ENCODE data around the gene ARHGEF38.
A peak's percentile ranks its signal among the peaks of the same experiment; 100 is the strongest.
"Not testable (repeated sequence)": the region's sequence is repeated elsewhere in the genome, so short reads cannot be mapped to it uniquely, and the experiment has no call there.

ARHGEF38 gene

DNA sequence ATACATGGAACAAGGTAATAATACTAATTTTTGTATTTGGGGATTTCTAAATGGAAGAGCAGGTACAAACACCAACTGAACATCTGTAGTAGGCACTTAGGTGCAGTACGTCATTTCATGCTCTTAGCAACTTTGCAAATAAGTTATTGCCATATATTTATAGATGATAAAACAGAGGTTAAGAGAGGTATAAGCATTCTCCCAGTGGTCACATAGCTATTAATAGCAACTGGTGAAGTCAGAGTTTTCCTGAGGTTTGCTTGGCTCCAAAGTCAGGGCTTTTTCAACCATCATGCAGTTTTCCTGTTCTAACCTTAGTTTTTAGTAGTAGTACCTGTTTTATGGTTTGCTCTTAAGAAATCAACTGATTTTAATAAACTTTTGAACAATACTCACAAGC, 10.9 kb downstream of the ARHGEF38 start:
- DNase-seq, result no peak

DNA sequence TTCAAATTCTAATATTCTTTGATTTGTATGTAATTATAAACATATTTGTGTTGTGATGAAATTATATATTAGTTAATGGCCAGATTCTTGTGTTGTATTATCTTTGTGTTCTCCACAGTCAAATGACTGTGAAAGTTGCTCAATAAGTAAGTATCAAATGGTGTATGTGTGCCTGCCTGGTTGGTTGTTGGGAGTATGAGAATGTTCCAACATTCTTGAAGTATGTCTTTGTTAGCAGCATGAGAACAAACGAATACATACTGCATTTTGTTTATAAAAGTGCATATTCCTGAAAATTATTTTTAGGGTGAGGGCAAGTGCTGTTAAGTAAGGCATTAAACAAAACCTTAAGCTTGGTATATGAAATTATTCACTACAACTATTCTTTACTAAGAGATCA, 16.2 kb downstream of the ARHGEF38 start:
- DNase-seq, result no peak

DNA sequence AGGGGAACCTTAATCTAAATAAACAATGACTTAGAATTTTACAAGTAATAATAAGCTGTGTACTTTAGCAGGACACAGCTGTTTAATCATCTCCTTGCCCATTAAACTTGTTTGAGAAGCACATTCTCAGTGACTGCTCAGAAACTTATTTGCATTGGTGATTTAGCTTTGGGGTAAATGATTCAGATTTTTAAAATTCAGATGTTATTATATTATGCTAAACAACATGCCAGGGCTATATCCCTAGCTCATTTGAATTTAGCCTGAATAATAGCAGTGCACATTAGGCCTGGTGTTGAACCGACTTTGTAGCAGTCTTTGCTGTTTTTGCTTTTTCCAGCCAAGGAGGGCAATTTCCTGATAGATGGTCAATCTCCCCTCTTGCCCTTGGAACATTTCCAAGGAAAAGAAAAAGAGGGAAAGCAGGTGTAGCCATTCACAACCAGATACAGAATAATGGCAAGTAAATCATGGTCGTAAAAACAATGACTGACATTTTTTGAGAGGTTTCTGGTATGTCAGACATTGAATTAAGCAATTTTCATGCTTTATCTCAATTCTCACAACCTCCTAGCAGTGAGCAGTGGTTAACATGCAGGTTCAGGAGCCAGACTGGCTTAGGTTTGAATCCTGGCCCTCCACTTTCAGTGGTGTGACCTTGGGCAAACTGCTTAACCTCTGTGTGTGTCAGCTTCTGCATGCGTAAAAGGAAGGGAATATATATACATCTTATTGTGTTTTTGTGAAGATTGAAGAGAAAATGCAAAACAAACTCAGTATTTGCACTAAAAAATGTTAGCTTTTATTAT, 16.8 kb downstream of the ARHGEF38 start:
- peak; percentile 79 for DNase-seq

DNA sequence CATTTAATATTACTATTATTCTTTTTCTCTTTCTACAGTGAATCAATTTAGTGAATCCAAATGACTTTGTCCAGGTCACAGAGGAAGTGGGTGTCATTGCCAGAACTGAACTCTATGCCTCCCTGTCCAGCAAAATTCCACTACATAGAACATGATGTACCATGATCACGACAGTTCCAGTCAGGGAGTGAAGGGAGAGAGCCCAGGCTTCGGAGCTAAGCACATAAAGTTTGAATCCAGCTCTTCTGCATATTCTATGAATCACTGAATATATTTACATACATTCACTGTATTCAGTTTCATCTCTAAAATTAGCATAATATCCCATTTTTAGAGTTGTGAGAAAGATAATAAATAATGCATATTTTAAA, 17.4 kb downstream of the ARHGEF38 start:
- DNase-seq, result no peak

DNA sequence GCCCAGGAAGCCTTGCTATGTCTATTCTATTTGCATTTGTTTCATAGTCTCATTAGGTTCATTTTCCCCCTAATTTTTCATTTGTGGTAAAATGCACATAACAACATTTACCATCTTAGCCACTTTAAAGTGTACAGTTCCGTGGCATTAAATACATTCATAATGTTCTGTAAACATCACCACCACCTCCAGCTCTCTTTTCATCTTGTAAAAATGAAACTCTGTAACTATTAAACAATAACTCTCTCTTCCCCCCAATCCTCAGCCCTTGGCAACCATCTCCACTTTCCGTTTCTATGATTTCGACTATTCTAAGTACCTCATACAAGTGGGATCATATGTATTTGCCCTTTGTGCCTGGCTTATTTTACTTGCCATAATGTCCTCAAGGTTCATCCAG, 19.9 kb downstream of the ARHGEF38 start:
- no peak for DNase-seq

DNA sequence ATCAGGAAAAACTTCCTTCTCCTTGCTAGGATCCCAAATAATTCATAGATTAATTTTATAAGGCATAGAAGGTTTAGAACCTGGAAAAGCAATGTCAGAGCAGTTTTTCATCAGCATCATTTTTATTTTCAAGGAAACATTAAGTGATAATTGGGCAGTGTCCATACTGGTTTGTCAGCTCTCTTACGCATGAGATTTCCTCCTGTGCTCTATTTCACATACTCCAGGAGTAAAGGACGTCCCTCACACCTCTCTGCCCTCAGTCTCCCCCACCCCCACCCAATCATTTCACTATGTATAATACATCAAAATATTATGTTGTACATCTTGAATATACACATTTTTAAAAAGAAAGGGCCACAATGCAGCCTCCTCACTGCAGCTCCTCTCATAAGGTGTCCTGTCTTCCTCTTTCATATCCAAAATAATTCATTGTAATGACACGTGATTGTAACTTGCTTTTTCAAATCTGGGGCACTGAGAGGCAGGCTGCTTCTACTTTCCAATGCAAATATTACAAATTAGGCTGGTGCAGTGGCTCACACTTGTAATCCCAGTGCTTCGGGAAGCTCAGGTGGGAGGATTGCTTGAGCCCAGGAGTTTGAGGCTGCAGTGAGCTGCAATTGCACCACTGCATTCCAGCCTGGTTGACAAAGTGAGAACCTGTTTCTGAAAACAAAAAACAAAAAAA, 34.4 kb downstream of the ARHGEF38 start:
- DNase-seq, result no peak

DNA sequence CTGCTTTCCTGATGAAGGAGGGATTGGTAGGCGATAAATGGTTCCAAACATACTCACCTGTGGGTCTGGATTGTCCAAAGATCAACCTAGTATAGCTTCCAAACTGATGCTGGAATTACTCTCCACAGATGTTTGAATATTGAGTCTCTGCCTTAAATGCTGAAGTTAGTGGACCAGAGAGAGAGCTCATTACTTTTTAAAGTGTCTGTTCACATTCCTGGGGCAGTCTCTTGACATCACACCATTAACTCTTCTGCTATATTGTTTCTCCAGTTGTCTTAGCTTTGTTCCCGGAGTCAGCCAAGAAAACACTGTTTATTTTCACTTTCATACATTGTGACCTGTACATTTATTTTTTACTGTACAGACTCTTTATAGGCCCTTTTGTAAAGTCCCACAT, 35.4 kb downstream of the ARHGEF38 start:
- DNase-seq, result no peak

DNA sequence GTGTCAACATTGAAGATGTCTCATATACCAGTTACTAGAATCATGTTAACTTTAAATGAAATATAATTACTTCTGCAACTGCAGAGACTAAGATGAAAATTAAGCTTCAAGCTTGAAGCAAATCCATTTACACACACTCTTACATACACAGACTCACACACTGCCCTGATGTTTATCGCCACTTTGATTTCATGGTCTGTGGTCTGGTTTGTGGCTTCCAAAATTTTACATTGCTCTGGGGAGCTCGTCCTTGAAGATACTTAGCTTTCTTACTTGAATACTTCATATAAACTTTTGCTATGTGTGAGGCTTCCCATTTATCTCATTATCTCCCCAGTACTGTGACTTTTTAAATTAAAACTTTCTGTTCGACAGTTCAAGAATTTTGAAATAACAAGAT, 35.8 kb downstream of the ARHGEF38 start:
- DNase-seq, result no peak

DNA sequence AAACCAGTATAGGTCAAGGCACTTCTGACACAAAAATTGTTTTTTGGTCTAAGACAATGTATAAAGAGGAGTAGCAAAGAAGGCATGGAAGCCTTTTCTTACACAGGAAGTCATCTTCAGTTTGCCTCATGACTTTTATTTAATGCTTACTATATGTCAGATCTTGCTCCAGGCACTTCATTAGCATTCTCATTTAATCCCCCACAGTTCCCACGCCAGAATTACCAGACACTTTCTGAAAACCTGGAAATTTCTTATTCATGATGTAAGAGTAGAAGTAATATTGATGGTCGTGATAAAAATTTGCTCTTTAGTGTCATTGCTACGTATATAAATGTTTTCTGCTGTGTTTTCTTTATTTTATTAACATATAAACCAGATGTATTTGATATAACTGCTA, 39.2 kb downstream of the ARHGEF38 start:
- DNase-seq, result no peak

DNA sequence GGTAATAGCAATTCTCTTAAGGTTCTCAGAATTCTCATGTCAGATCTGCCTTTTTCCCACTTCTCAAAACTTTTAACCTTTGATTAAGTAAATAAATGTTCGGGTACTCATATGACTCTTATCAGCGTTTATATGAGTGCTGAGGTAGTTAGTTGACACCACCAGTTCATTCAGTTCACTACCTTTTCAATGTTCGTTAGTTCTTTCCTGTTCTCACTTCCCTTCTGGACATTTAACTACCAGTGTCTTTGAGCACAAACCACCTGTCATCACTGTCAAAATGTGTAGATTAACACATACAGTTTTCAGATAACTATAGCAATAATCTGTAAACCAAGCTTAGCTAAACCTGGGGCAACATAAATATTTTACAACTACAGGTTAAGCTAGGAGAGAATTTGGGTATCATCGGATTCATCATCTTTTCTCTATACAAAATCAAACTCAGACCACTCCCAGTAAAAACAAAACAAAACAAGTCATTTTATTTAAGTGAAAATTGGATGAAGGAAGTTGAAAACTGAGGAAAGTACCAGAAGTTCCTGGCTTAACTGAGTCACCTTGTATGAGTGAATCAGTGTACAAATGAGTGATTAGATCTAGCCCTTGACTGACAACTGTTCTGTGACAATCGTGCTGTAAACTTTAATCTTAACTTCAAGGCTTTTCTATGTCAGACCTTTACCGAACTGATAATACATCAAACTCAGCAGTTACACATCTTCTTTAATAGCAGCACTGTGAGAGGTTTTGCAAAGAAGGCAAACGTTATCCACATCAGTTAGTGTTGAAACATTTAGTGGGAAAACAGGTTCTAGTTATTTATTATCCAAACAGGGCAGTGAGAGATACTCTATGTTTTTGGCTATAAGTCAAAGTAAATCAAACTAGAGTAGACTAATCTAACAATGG, 41.9 kb downstream of the ARHGEF38 start:
- no peak for DNase-seq

DNA sequence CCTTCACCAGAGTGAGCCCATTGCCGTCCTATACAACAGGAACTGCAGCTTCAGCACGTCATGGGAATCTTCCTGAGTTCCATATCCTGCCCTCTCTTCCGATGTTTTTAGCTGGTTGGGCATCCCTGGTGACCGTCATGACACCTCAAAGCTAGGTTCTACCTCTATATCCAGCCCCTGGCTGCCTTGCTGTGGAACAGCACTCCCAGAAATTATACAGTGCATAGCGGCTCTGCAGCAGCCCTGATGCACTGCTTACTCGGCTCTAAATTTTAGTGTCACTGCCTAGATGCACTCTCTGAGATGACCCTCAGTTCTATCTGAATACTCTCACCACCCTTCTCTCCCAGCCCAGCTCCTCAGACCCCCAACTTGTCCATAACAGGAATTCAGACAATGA, 44.3 kb downstream of the ARHGEF38 start:
- DNase-seq, result peak; percentile 5

DNA sequence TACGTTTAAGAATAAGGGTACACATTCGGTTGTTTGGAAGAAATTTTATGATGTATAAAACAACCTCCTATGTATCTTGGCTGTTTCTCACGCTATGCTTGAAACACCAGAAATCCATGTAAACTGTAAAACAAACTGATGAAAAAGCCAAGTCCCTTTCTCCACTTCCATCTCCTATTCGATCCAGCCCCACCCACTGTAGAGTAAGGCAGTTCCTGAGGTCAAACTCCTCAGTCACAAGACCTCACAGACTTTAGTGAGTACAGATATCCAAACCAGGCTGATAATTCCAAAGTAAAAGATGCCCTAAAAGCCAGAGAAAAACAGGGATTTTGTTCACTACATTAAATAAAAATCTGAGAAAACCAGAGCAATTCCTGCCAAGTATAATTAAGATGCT, 45.6 kb downstream of the ARHGEF38 start:
- DNase-seq, result no peak

DNA sequence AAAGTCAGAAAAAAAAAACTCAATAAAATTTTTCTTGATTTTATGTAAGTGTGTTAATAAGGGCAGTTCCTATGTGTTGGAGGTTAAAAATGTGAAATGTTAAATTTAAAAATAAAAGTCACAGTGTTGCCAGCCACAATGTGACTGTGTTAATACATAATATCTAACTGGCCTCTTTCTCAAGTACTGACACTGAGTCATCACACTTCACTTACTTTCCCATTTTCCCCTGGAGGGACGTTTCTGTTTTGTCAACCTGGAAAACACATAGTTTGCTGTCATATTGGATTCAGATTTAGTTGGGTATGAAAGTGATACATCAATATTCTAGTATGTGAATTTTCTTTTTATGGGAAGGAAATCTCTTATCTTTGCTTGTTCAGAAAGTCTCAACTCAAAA, 46.4 kb downstream of the ARHGEF38 start:
- no peak for DNase-seq

DNA sequence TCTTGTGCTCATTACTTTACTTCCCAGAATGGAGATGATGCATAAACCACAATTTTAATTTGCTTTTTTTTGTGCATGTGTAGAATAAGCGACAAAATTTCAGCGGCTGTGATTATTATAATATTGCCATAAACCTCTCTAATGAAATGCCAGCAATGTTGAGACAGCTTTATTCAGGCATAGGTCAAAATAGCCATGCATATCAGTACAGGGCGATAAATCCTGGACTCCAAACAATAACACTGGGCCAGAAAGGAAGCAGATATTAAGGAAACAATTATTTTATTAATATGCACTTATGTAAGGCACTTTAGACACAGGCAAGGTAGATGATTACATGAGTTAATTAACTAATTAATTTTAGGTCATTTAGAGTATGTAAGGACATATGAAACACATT, 47.1 kb downstream of the ARHGEF38 start:
- DNase-seq, result no peak

DNA sequence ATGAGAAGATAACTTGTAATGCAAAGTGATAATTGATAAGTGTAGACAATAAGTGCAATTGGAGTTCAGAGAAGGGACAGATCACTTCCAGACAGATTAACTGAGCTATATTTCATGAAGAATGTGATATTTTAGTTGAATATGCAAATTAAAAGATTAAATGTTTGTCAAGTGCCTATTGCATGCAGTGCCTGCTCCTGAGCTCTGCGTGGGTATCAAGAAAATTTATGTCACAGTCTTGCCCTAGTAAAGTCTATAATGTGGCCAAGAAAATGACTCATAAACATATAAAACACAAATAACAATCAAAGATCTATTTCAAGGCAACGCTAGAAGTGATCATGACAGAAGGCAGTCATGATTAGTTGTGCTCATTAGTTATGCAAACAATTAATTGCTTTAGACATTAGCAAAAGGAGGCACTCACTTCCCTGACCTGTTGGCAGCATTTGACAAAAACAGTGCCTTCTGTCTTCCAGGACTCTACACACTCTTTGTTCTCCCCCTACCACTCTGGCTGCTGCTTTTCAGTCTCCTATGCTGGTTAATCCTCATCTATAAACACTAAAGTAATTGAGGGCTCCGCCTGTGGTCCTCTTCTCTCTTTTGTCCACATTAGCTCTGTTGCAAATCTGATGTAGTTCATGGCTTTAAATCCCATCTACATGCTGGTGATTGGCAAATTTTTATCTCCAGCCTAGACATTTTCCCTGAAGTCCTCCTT, 47.7 kb downstream of the ARHGEF38 start:
- peak; percentile 28 for DNase-seq

DNA sequence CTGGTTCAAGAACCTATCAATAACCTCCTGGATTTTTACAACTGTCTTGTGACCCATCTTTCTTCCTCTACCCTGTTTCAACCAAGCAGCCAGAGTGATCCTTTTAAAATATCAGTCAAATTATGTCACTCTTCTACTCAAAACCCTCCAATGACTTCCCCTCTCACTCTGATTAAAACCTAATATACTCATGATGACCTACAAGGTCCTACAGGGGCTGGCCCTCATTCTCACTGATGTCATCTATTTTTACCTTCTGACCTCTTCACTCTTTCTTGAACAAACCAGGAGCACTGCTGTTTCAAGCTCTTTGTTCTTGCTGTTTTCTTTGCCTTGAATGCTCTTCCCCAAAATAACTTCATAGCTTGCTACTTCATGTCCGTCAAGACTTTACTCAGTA, 48.5 kb downstream of the ARHGEF38 start:
- no peak for DNase-seq

DNA sequence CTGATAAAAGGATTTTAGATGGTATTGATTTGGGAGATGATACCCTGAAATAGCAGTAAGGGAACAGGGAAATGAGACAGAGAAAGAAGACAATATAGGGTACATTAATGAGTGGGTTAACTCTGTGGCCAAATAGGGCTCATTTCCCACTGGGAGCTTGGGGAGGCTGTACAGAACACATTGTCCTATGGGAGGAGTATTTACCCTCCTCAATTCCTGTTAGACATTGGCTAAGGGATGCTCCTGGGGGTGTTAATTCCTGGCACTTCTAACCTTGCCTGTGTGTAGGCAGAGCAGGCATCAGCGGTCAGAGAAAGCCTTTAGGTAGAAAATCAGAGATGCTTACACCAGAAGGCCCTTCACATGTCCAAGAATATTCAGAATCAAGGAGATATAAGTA, 49.0 kb downstream of the ARHGEF38 start:
- DNase-seq, result peak; percentile 38

DNA sequence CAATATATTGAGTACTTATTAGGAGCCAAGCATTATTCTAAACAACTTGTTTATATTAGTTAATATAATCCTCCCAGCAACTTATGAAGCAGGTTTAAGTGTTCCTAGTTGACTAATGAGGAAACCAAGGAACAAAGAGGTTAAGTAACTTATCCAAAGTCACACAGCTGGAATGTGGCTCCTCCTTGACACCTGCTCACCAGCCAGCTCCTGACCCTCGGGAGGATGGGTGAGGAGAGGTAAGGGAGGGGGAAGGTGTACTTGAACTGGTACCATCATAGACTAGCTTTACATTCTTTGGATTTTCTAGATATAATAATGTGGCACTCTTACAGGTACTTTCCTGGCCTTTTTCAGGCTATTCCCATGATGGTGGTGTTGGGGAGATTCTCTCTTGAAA, 50.7 kb downstream of the ARHGEF38 start:
- no peak for DNase-seq

DNA sequence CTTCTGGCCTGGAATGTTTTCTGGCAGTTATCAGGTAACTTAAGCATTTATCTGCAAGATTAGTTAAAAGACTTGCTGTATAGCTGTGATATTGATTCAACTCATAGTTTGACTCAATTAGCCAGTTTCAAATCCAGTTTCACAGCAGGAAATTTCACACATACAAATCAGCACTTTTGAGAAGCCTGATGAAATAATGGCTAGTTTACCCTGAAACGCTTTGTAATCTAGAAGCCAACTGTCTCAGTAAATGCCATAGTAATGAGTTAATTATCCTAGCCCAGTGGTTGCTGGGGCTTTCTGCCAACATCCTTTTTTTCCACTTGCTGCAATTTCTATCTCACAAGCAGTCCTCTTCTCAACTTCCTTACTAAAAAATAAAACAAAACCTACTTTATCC, 53.1 kb downstream of the ARHGEF38 start:
- peak; percentile 88 for DNase-seq

DNA sequence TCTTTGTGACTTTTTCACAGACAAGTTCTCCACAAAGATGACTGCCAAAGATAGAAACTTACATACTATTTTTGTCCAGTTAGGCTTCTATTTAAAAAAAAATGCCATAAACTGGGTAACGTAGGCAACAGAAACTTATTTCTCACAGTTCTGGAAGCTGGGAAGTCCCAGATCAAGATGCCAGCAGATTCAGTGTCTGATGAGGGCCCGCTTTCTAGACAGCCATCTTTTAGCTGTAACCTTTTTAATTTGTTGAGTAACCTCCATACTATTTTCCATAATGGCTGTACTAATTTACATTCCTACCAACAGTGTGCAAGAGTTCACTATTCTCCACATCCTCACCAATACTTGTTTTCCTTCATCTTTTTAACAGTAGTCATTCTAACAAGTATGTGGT, 55.5 kb downstream of the ARHGEF38 start:
- DNase-seq, result no peak

DNA sequence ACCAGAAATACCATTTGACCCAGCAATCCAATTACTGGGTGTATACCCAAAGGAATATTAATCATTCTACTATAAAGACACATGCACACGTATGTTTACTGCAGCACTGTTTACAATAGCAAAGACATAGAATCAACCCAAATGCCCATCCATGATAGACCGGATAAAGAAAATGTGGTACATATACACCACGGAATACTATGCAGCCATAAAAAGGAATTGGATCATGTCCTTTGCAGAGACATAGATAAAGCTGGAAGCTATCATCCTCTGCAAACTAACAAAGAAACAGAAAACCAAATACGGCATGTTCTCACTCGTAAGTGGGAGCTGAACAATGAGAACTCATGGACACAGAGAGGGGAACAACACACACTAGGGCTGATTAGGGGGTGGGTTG, 57.4 kb downstream of the ARHGEF38 start:
- not testable (repeated sequence) for DNase-seq

DNA sequence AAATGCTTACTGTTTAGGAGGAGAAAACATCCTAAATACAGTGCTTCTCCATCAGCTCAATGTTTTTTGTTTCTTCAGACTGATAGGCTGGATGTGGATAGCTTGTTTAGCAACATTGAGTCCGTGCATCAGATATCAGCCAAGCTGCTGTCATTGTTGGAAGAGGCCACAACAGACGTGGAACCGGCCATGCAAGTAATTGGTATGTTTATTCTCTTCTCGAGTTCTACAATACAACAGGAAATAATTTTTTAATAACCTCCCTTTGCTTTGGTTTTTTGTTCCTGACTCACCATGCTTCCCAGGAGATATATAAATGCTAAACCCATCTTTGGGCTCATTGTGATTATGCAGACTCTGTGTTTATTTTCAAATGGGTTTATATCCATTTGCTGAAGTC, 60.9 kb downstream of the ARHGEF38 start:
- peak; percentile 84 for DNase-seq

Data from NCI-H69 (cell line).